BLaER1 treated with 17β-estradiol and CSF1 and Interleukin-3, amounts not matched to agents 10 nM and 100 nM (cell line): ENCODE data around the gene RAB44.
A peak's percentile ranks its signal among the peaks of the same experiment; 100 is the strongest.

ENCODE experiments used
- H3K27ac ChIP-seq, 11 experiments: shearing (Covaris generic); formaldehyde crosslinking; 2 replicates each; pipeline ENCODE4 v1.8.1; 2022
- H3K27me3 ChIP-seq, 11 experiments: shearing (Covaris generic); formaldehyde crosslinking; 2 replicates each; pipeline ENCODE4 v1.8.1; 2022
- H3K36me3 ChIP-seq, 11 experiments: shearing (Covaris generic); formaldehyde crosslinking; 2 replicates each; pipeline ENCODE4 v1.8.1; 2022
- H3K4me1 ChIP-seq, 10 experiments: shearing (Covaris generic); formaldehyde crosslinking; 2 replicates each; pipeline ENCODE4 v1.8.1; 2022
- H3K4me2 ChIP-seq, 11 experiments: shearing (Covaris generic); formaldehyde crosslinking; 2 replicates each; pipeline ENCODE4 v1.8.1; 2022
- H3K4me3 ChIP-seq, 10 experiments: shearing (Covaris generic); formaldehyde crosslinking; 2 replicates each; pipeline ENCODE4 v1.8.1; 2022
- H3K9ac ChIP-seq, 11 experiments: shearing (Covaris generic); formaldehyde crosslinking; 2 replicates each; pipeline ENCODE4 v1.8.1; 2022
- H3K9me3 ChIP-seq, 11 experiments: shearing (Covaris generic); formaldehyde crosslinking; replicated peaks in 1 of 11; 2 replicates each; pipeline ENCODE4 v1.8.1; 2022
- H4K20me1 ChIP-seq, 11 experiments: shearing (Covaris generic); formaldehyde crosslinking; 2 replicates each; pipeline ENCODE4 v1.8.1; 2022
- Cebpa-rat ChIP-seq, 11 experiments: shearing (Covaris generic); IDR thresholded peaks; 2 replicates each; pipeline ENCODE4 v1.8.1; 2022

RAB44 gene

GRCh38 chr6:36739947-36740817 lies 42.6 kb downstream of the RAB44 start:
- Histone ChIP-seq H3K27me3 (peaks cover 0 to 4% (median 0%) of the 10 kb centered on the region in 11 experiments; a peak in 1 of 22 replicates), H3K4me1 (peaks cover 66 to 98% (median 83%) of the 10 kb centered on the region in 10 experiments), H3K4me3 (no peak overlapping the region), H3K36me3 (no peaks in the 10 kb centered on the region), H3K9ac (peak overlapping the region in 3 of 11 experiments; percentile 3 to 39 (median 10); a peak in 4 of 22 replicates), H3K4me2 (peak overlapping the region; percentile 20 to 67 (median 58)), H4K20me1 (no peaks in the 10 kb centered on the region), H3K27ac (peak overlapping the region in 3 of 11 experiments; percentile 3 to 9 (median 7); a peak in 4 of 22 replicates), H3K9me3 (no peaks in the 10 kb centered on the region)
- no peak for TF ChIP-seq Cebpa-rat (IDR thresholded peaks at IDR 0.05)

- Histone ChIP-seq H3K9ac (peak overlapping the region in 3 of 11 experiments; percentile 3 to 39 (median 10); a peak in 4 of 22 replicates), H3K4me2 (peak overlapping the region; percentile 20 to 67 (median 58)), H3K27ac (peak overlapping the region in 3 of 11 experiments; percentile 3 to 9 (median 7); a peak in 5 of 22 replicates), H3K9me3 (no peaks in the 10 kb centered on the region), H4K20me1 (no peaks in the 10 kb centered on the region), H3K4me3 (no peak overlapping the region), H3K36me3 (no peaks in the 10 kb centered on the region), H3K4me1 (peaks cover 61 to 98% (median 83%) of the 10 kb centered on the region in 10 experiments), H3K27me3 (no peaks in the 10 kb centered on the region)
- no peak for TF ChIP-seq Cebpa-rat (IDR thresholded peaks at IDR 0.05)
These were observed 43.2 kb downstream of the RAB44 start for GRCh38 chr6:36740818-36741179.

GRCh38 chr6:36742146-36742545 lies 44.5 kb downstream of the RAB44 start:
- H3K9me3 ChIP-seq, result no peaks in the 10 kb centered on the region
- H3K27me3 ChIP-seq, result no peaks in the 10 kb centered on the region
- no peak overlapping the region for H3K27ac ChIP-seq
- peak overlapping the region in 5 of 11 experiments; percentile 2 to 94 (median 10); a peak in 1 of 22 replicates for H3K4me2 ChIP-seq
- no peak for TF ChIP-seq Cebpa-rat (IDR thresholded peaks at IDR 0.05)
- H4K20me1 ChIP-seq, result no peaks in the 10 kb centered on the region
- H3K4me3 ChIP-seq, result no peak overlapping the region
- H3K4me1 ChIP-seq, result peaks cover 57 to 97% (median 74%) of the 10 kb centered on the region in 10 experiments
- H3K9ac ChIP-seq, result no peak overlapping the region
- no peaks in the 10 kb centered on the region for H3K36me3 ChIP-seq

GRCh38 chr6:36743032-36743431 lies 45.4 kb downstream of the RAB44 start:
- Histone ChIP-seq H3K27ac (0 out of 22 replicates have a peak overlapping the region, but pooled peaks of 3 of the 11 experiments have one; percentile 38 to 47 (median 39)), H3K4me1 (peaks cover 48 to 88% (median 65%) of the 10 kb centered on the region in 10 experiments), H4K20me1 (no peaks in the 10 kb centered on the region), H3K27me3 (no peaks in the 10 kb centered on the region), H3K4me2 (peak overlapping the region; percentile 74 to 94 (median 88); a peak in 21 of 22 replicates), H3K4me3 (no peak overlapping the region), H3K9ac (no peak overlapping the region), H3K36me3 (no peaks in the 10 kb centered on the region), H3K9me3 (peaks cover 0 to 5% (median 4%) of the 10 kb centered on the region in 11 experiments; a peak in 15 of 22 replicates)
- no peak for TF ChIP-seq Cebpa-rat (IDR thresholded peaks at IDR 0.05)

GRCh38 chr6:36743538-36744303 lies 46.1 kb downstream of the RAB44 start:
- Histone ChIP-seq H3K27ac (peak overlapping the region in 9 of 11 experiments; percentile 4 to 62 (median 38); a peak in 13 of 22 replicates), H3K9me3 (peaks cover 6 to 12% (median 11%) of the 10 kb centered on the region in 11 experiments), H3K4me2 (peak overlapping the region; percentile 74 to 94 (median 88)), H3K9ac (peak overlapping the region in 6 of 11 experiments; percentile 1 to 56 (median 40); a peak in 8 of 22 replicates), H3K36me3 (peaks cover 0 to 2% (median 0%) of the 10 kb centered on the region in 11 experiments; a peak in 1 of 22 replicates), H3K27me3 (no peaks in the 10 kb centered on the region), H3K4me3 (0 out of 20 replicates have a peak overlapping the region, but pooled peaks of 1 of the 10 experiments have one; percentile 8), H3K4me1 (peaks cover 47 to 82% (median 64%) of the 10 kb centered on the region in 10 experiments), H4K20me1 (no peaks in the 10 kb centered on the region)
- no peak for TF ChIP-seq Cebpa-rat (IDR thresholded peaks at IDR 0.05)

GRCh38 chr6:36744304-36744673 lies 46.7 kb downstream of the RAB44 start:
- Histone ChIP-seq H4K20me1 (no peaks in the 10 kb centered on the region), H3K27me3 (no peaks in the 10 kb centered on the region), H3K36me3 (peaks cover 0 to 6% (median 0%) of the 10 kb centered on the region in 11 experiments; a peak in 1 of 22 replicates), H3K27ac (peak overlapping the region in 9 of 11 experiments; percentile 4 to 62 (median 38); a peak in 13 of 22 replicates), H3K9ac (peak overlapping the region in 6 of 11 experiments; percentile 1 to 56 (median 40); a peak in 8 of 22 replicates), H3K9me3 (peaks cover 12 to 18% (median 16%) of the 10 kb centered on the region in 11 experiments), H3K4me1 (peaks cover 42 to 76% (median 64%) of the 10 kb centered on the region in 10 experiments), H3K4me3 (0 out of 20 replicates have a peak overlapping the region, but pooled peaks of 1 of the 10 experiments have one; percentile 8), H3K4me2 (peak overlapping the region; percentile 74 to 94 (median 88))
- TF ChIP-seq Cebpa-rat (IDR thresholded peaks at IDR 0.05), result no peak

- peaks cover 0 to 6% (median 0%) of the 10 kb centered on the region in 11 experiments; a peak in 1 of 22 replicates for H3K36me3 ChIP-seq
- H3K9ac ChIP-seq, result no peak overlapping the region
- peaks cover 35 to 66% (median 56%) of the 10 kb centered on the region in 10 experiments for H3K4me1 ChIP-seq
- no peak overlapping the region for H3K4me3 ChIP-seq
- peak overlapping the region in 8 of 11 experiments; percentile 80 to 94 (median 88); a peak in 13 of 22 replicates for H3K4me2 ChIP-seq
- peaks cover 22 to 27% (median 26%) of the 10 kb centered on the region in 11 experiments for H3K9me3 ChIP-seq
- H4K20me1 ChIP-seq, result no peaks in the 10 kb centered on the region
- H3K27me3 ChIP-seq, result no peaks in the 10 kb centered on the region
- TF ChIP-seq Cebpa-rat (IDR thresholded peaks at IDR 0.05), result no peak
- H3K27ac ChIP-seq, result 0 out of 22 replicates have a peak overlapping the region, but pooled peaks of 1 of the 11 experiments have one; percentile 39
These were observed 47.7 kb downstream of the RAB44 start for GRCh38 chr6:36745283-36745682.

- H3K4me1 ChIP-seq, result peaks cover 32 to 63% (median 52%) of the 10 kb centered on the region in 10 experiments
These were observed 48.2 kb downstream of the RAB44 start for GRCh38 chr6:36745836-36746235.

More at GRCh38 chr6:36745836-36746235, 48.2 kb downstream of the RAB44 start:
- TF ChIP-seq Cebpa-rat (IDR thresholded peaks at IDR 0.05), result no peak
- H3K4me3 ChIP-seq, result no peak overlapping the region
- H3K9me3 ChIP-seq, result peaks cover 27 to 32% (median 32%) of the 10 kb centered on the region in 11 experiments
- H3K4me2 ChIP-seq, result peak overlapping the region in 2 of 11 experiments; percentile 5 to 94; a peak in 3 of 22 replicates
- no peaks in the 10 kb centered on the region for H4K20me1 ChIP-seq
- no peak overlapping the region for H3K9ac ChIP-seq
- no peaks in the 10 kb centered on the region for H3K27me3 ChIP-seq
- peaks cover 0 to 6% (median 0%) of the 10 kb centered on the region in 11 experiments; a peak in 2 of 22 replicates for H3K36me3 ChIP-seq
- H3K27ac ChIP-seq, result no peak overlapping the region
